Osteoblast (primary cell): ENCODE measurements around the gene MTF2. TPM values are rescaled to one million over a fixed set of nuclear protein-coding genes. Genes with fewer than 3 reads are reported as not detected.
A peak's percentile ranks its signal among the peaks of the same experiment; 100 is the strongest.

Source experiments
- DNase-seq: peaks from one replicate; pipeline ENCODE4 v3.0.0; 2011; ENCODE audit warnings: low spot score, mixed read lengths; ENCODE audit not compliant: insufficient read length; ENCODE audit errors: missing footprints
- H2AFZ ChIP-seq: 2 replicates; pipeline ENCODE4 v1.6.0; 2011; ENCODE audit warnings: mild to moderate bottlenecking, low read length
- H3K27ac ChIP-seq: 2 replicates; pipeline ENCODE4 v1.5.1; 2011; ENCODE audit warnings: mild to moderate bottlenecking, low read depth, low read length, moderate library complexity
- H3K27me3 ChIP-seq: 2 replicates; pipeline ENCODE4 v1.6.0; 2012; ENCODE audit warnings: mild to moderate bottlenecking, control low read depth, inconsistent platforms, low read length, moderate library complexity; ENCODE audit not compliant: insufficient read depth
- H3K36me3 ChIP-seq: 2 replicates; pipeline ENCODE4 v1.5.1; 2011; ENCODE audit warnings: mild to moderate bottlenecking, low read length, control low read depth, moderate library complexity; ENCODE audit not compliant: insufficient read depth
- H3K4me1 ChIP-seq: 2 replicates; pipeline ENCODE4 v1.5.1; 2011; ENCODE audit warnings: mild to moderate bottlenecking, low read length, control low read depth, moderate library complexity; ENCODE audit not compliant: insufficient read depth
- H3K4me2 ChIP-seq: 2 replicates; pipeline ENCODE4 v1.6.0; 2011; ENCODE audit warnings: mild to moderate bottlenecking, low read length; ENCODE audit not compliant: insufficient read depth
- H3K4me3 ChIP-seq: fragments of 200-600 bp; sonication (generic); 3 replicates; pipeline ENCODE4 v1.5.1; 2012; ENCODE audit warnings: mild to moderate bottlenecking, low read length, inconsistent platforms; ENCODE audit not compliant: insufficient read depth
- H3K79me2 ChIP-seq: 2 replicates; pipeline ENCODE4 v1.6.0; 2012; ENCODE audit warnings: mild to moderate bottlenecking, low read length, control low read depth, inconsistent platforms; ENCODE audit not compliant: insufficient read depth
- H3K9me3 ChIP-seq: 2 replicates; pipeline ENCODE4 v1.5.1; 2011; ENCODE audit warnings: low read depth, low read length, control low read depth
- H4K20me1 ChIP-seq: 2 replicates; pipeline ENCODE4 v1.6.0; 2012; ENCODE audit warnings: mild to moderate bottlenecking, low read length, control low read depth; ENCODE audit not compliant: insufficient read depth
- CTCF ChIP-seq: IDR thresholded peaks from 2 replicates; pipeline ENCODE4 v1.5.1; 2011; ENCODE audit warnings: mild to moderate bottlenecking, low read depth, low read length, moderate library complexity; ENCODE audit errors: extremely low read depth
- total RNA-seq: library from RNA; depleted of rRNA; stranded (reverse); fragments of >200 nt; gene quantifications from 2 replicates; pipeline ENCODE4 v1.2.3, GENCODE V29; 2012

MTF2 gene
- total RNA-seq, 1 donor: 15.9 TPM

GRCh38 chr1:93042187-93043056 lies 36.7 kb upstream of the MTF2 start:
- H3K4me3 ChIP-seq: peak overlapping the region; percentile 11
- H3K36me3 ChIP-seq: no peaks in the 10 kb centered on the region
- H2AFZ ChIP-seq: peak overlapping the region; percentile 6
- no peak for DNase-seq
- H3K79me2 ChIP-seq: no peaks in the 10 kb centered on the region
- H3K27ac ChIP-seq: no peak overlapping the region
- H3K9me3 ChIP-seq: no peaks in the 10 kb centered on the region
- H3K4me2 ChIP-seq: peak overlapping the region; percentile 50
- H4K20me1 ChIP-seq: no peaks in the 10 kb centered on the region
- H3K27me3 ChIP-seq: no peaks in the 10 kb centered on the region
- no peaks in the 10 kb centered on the region for H3K4me1 ChIP-seq
- TF ChIP-seq CTCF: no peak

DNA sequence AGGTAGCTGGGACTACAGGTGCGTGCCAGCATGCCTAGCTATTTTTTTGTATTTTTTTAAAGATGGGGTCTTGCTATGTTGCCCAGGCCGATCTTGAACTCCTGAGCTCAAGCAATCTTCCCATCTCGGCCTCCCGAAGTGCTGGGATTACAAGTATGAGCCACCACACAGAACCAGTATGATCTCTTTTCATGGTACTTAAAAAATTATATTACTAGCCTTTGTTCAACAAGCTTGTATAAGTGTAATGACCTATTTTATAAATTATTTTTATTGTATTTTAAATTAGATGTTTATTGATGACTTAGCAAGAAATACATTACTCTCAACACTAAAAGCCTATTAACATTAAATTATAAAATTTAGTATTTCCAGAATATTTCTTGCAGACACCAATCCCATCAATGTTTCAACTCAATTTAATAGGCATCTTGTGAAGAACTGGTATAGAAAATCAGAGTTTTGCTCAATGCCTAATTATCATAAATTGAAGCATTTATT lies 36.0 kb upstream of the MTF2 start:
- H2AFZ ChIP-seq: no peak overlapping the region
- H3K4me3 ChIP-seq: no peak overlapping the region
- no peak overlapping the region for H3K27ac ChIP-seq
- DNase-seq: no peak
- H3K79me2 ChIP-seq: no peaks in the 10 kb centered on the region
- no peaks in the 10 kb centered on the region for H3K9me3 ChIP-seq
- H4K20me1 ChIP-seq: no peaks in the 10 kb centered on the region
- TF ChIP-seq CTCF: no peak
- no peaks in the 10 kb centered on the region for H3K4me1 ChIP-seq
- H3K4me2 ChIP-seq: no peak overlapping the region
- no peaks in the 10 kb centered on the region for H3K36me3 ChIP-seq
- no peaks in the 10 kb centered on the region for H3K27me3 ChIP-seq

DNA sequence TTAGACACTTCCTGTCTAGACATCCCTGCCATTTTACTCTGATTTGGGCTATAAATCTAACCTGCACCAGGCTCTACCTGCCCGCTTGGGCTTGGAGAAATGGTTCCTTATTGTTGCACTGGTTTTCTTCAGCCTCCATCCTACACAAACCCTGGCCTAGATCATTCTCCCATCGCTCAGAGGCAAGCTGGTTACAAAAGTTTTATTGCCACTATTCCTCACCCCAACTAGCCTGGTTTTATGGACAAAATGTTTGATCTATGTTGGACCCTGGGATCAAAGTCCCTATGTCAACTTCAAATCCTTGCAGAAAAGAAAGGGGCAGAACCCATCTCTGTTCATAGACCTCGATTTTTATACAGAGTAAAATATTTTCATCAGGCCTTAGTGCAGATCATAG lies 31.5 kb upstream of the MTF2 start:
- Histone ChIP-seq H3K4me3 (no peak overlapping the region), H3K27me3 (no peaks in the 10 kb centered on the region), H3K4me2 (no peak overlapping the region), H3K36me3 (no peaks in the 10 kb centered on the region), H3K27ac (no peak overlapping the region), H3K9me3 (no peaks in the 10 kb centered on the region), H3K79me2 (no peaks in the 10 kb centered on the region), H2AFZ (no peak overlapping the region), H3K4me1 (no peaks in the 10 kb centered on the region), H4K20me1 (no peaks in the 10 kb centered on the region)
- no peak for DNase-seq
- TF ChIP-seq CTCF: no peak

DNA sequence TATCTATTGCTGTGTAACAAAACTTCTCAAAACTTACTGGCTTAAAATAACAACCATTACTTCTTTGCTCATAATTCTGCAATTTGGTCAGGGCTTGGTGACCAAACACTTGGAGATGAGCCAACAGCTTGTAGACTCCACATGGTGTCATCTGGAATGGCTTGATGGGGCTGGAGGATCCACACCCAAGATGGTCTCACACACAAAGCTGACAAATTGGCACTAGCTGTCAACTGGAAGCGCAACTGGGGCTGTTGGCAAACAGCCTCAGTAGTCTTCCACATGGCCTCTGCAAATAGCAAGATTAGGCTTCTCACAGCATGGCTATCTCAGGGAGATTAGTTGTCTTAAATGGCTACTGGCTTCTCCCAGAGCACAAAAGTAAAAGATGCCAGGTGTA lies 27.1 kb upstream of the MTF2 start:
- Histone ChIP-seq H4K20me1 (no peaks in the 10 kb centered on the region), H3K36me3 (no peaks in the 10 kb centered on the region), H2AFZ (no peak overlapping the region), H3K4me3 (no peak overlapping the region), H3K27ac (no peak overlapping the region), H3K79me2 (no peaks in the 10 kb centered on the region), H3K9me3 (no peaks in the 10 kb centered on the region), H3K4me2 (no peak overlapping the region), H3K4me1 (no peaks in the 10 kb centered on the region), H3K27me3 (no peaks in the 10 kb centered on the region)
- TF ChIP-seq CTCF: no peak
- no peak for DNase-seq
